BLaER1 (cell line): Measurements from ENCODE around the gene APRT.
A peak's percentile ranks its signal among the peaks of the same experiment; 100 is the strongest.

Source experiments
- H3K27ac ChIP-seq: shearing (Covaris generic); formaldehyde crosslinking; 2 replicates; pipeline ENCODE4 v1.8.1; 2022
- H3K27me3 ChIP-seq: shearing (Covaris generic); formaldehyde crosslinking; 2 replicates; pipeline ENCODE4 v1.8.1; 2022
- H3K36me3 ChIP-seq: shearing (Covaris generic); formaldehyde crosslinking; 2 replicates; pipeline ENCODE4 v1.8.1; 2022
- H3K4me1 ChIP-seq: shearing (Covaris generic); formaldehyde crosslinking; 2 replicates; pipeline ENCODE4 v1.8.1; 2022
- H3K4me2 ChIP-seq: shearing (Covaris generic); formaldehyde crosslinking; 2 replicates; pipeline ENCODE4 v1.8.1; 2022
- H3K4me3 ChIP-seq: shearing (Covaris generic); formaldehyde crosslinking; 2 replicates; pipeline ENCODE4 v1.8.1; 2022
- H3K9ac ChIP-seq: shearing (Covaris generic); formaldehyde crosslinking; 2 replicates; pipeline ENCODE4 v1.8.1; 2022
- H3K9me3 ChIP-seq: shearing (Covaris generic); formaldehyde crosslinking; 2 replicates; pipeline ENCODE4 v1.8.1; 2022
- H4K20me1 ChIP-seq: shearing (Covaris generic); formaldehyde crosslinking; 2 replicates; pipeline ENCODE4 v1.8.1; 2022
- Cebpa-rat ChIP-seq: shearing (Covaris generic); IDR thresholded peaks from 2 replicates; pipeline ENCODE4 v1.8.1; 2022

Gene APRT

GRCh38 chr16:88854306-88855111 is 42.8 kb upstream of the APRT start:
- Histone ChIP-seq H3K4me2 (peak overlapping the region; percentile 97), H3K27me3 (no peaks in the 10 kb centered on the region), H3K9ac (peak overlapping the region; percentile 31; the same call in 1 of the 2 replicates), H4K20me1 (peaks cover 83% of the 10 kb centered on the region), H3K9me3 (no peaks in the 10 kb centered on the region), H3K4me3 (no peak overlapping the region), H3K27ac (no peak overlapping the region), H3K36me3 (peaks cover 37% of the 10 kb centered on the region), H3K4me1 (peaks cover 49% of the 10 kb centered on the region)
- TF ChIP-seq Cebpa-rat, result no peak

GRCh38 chr16:88853325-88853941 is 41.7 kb upstream of the APRT start:
- Histone ChIP-seq H3K36me3 (peaks cover 48% of the 10 kb centered on the region), H3K4me1 (peaks cover 39% of the 10 kb centered on the region)

GRCh38 chr16:88851616-88852015 is 39.9 kb upstream of the APRT start:
- no peaks in the 10 kb centered on the region for H3K27me3 ChIP-seq
- H3K27ac ChIP-seq, result no peak overlapping the region
- H3K36me3 ChIP-seq, result peaks cover 63% of the 10 kb centered on the region
- no peaks in the 10 kb centered on the region for H3K9me3 ChIP-seq
- H3K4me3 ChIP-seq, result no peak overlapping the region
- H3K4me1 ChIP-seq, result peaks cover 29% of the 10 kb centered on the region
- no peak for TF ChIP-seq Cebpa-rat
- no peak overlapping the region for H3K4me2 ChIP-seq
- H4K20me1 ChIP-seq, result peaks cover 91% of the 10 kb centered on the region
- no peak overlapping the region; the same call in 1 of the 2 replicates for H3K9ac ChIP-seq

More at GRCh38 chr16:88853325-88853941, 41.7 kb upstream of the APRT start:
- Histone ChIP-seq H3K4me2 (no peak overlapping the region), H3K9ac (0 out of 2 replicates have a peak overlapping the region, but pooled peaks have one; percentile 10), H3K27me3 (no peaks in the 10 kb centered on the region), H3K27ac (0 out of 2 replicates have a peak overlapping the region, but pooled peaks have one; percentile 18), H4K20me1 (peaks cover 84% of the 10 kb centered on the region), H3K4me3 (no peak overlapping the region), H3K9me3 (no peaks in the 10 kb centered on the region)
- no peak for TF ChIP-seq Cebpa-rat

GRCh38 chr16:88850531-88851199 is 38.9 kb upstream of the APRT start:
- Histone ChIP-seq H3K27me3 (no peaks in the 10 kb centered on the region), H3K4me2 (no peak overlapping the region), H3K4me3 (no peak overlapping the region), H3K27ac (no peak overlapping the region), H3K9me3 (no peaks in the 10 kb centered on the region), H3K9ac (no peak overlapping the region), H3K36me3 (peaks cover 70% of the 10 kb centered on the region), H3K4me1 (peaks cover 23% of the 10 kb centered on the region), H4K20me1 (peaks cover 94% of the 10 kb centered on the region)
- no peak for TF ChIP-seq Cebpa-rat

- Histone ChIP-seq H3K27ac (no peak overlapping the region; the same call in 1 of the 2 replicates), H3K9me3 (no peaks in the 10 kb centered on the region), H3K4me3 (no peak overlapping the region), H3K36me3 (peaks cover 65% of the 10 kb centered on the region), H3K27me3 (no peaks in the 10 kb centered on the region), H3K9ac (no peak overlapping the region), H3K4me1 (peaks cover 15% of the 10 kb centered on the region; the same call in 1 of the 2 replicates), H3K4me2 (no peak overlapping the region), H4K20me1 (peaks cover 94% of the 10 kb centered on the region)
- TF ChIP-seq Cebpa-rat, result no peak
These were observed 36.8 kb upstream of the APRT start for GRCh38 chr16:88848557-88848956.

GRCh38 chr16:88847654-88848053 is 35.9 kb upstream of the APRT start:
- peaks cover 94% of the 10 kb centered on the region for H4K20me1 ChIP-seq
- H3K27ac ChIP-seq, result no peak overlapping the region
- no peaks in the 10 kb centered on the region for H3K27me3 ChIP-seq
- TF ChIP-seq Cebpa-rat, result no peak
- peaks cover 12% of the 10 kb centered on the region; the same call in 1 of the 2 replicates for H3K4me1 ChIP-seq
- no peak overlapping the region for H3K4me3 ChIP-seq
- H3K9me3 ChIP-seq, result no peaks in the 10 kb centered on the region
- no peak overlapping the region for H3K4me2 ChIP-seq
- H3K9ac ChIP-seq, result no peak overlapping the region
- peaks cover 69% of the 10 kb centered on the region for H3K36me3 ChIP-seq

- Histone ChIP-seq H3K4me2 (no peak overlapping the region), H3K36me3 (peaks cover 71% of the 10 kb centered on the region), H4K20me1 (peaks cover 94% of the 10 kb centered on the region), H3K27ac (no peak overlapping the region), H3K27me3 (no peaks in the 10 kb centered on the region), H3K4me1 (peaks cover 25% of the 10 kb centered on the region), H3K9me3 (no peaks in the 10 kb centered on the region), H3K9ac (no peak overlapping the region), H3K4me3 (no peak overlapping the region)
- TF ChIP-seq Cebpa-rat, result no peak
These were observed 34.4 kb upstream of the APRT start for GRCh38 chr16:88846088-88846487.

GRCh38 chr16:88844419-88845036 is 32.8 kb upstream of the APRT start:
- Histone ChIP-seq H3K4me3 (no peak overlapping the region), H3K9ac (no peak overlapping the region), H3K9me3 (no peaks in the 10 kb centered on the region), H3K36me3 (peaks cover 59% of the 10 kb centered on the region), H3K4me1 (peaks cover 40% of the 10 kb centered on the region), H3K4me2 (no peak overlapping the region), H4K20me1 (peaks cover 94% of the 10 kb centered on the region), H3K27ac (no peak overlapping the region), H3K27me3 (no peaks in the 10 kb centered on the region)
- no peak for TF ChIP-seq Cebpa-rat

GRCh38 chr16:88843256-88843655 is 31.5 kb upstream of the APRT start:
- Histone ChIP-seq H3K4me2 (no peak overlapping the region), H3K4me1 (peaks cover 53% of the 10 kb centered on the region), H3K27ac (no peak overlapping the region), H3K36me3 (peaks cover 58% of the 10 kb centered on the region), H3K9me3 (no peaks in the 10 kb centered on the region), H3K4me3 (no peak overlapping the region), H3K27me3 (no peaks in the 10 kb centered on the region), H3K9ac (no peak overlapping the region), H4K20me1 (peaks cover 95% of the 10 kb centered on the region)
- TF ChIP-seq Cebpa-rat, result no peak
